Activated CD8-positive, alpha-beta memory T cell treated with anti-CD3 and anti-CD28 coated beads for 36 hours (primary cell): ENCODE data around the gene DTD2. TPM values are rescaled to one million over a fixed set of nuclear protein-coding genes. Genes with fewer than 3 reads are reported as not detected.

Source experiments
- CTCF ChIA-PET: fragments of 350-600 bp; sonication (Branson Sonifier 250); formaldehyde crosslinking; loops from one replicate; lab custom pipeline; 2021; ENCODE audit warnings: antibody characterized with exemption; lab: Charles Lee
- POLR2A ChIA-PET: fragments of 350-600 bp; sonication (Branson Sonifier 250); formaldehyde crosslinking; loops from one replicate; lab custom pipeline; 2021; ENCODE audit warnings: antibody characterized with exemption; lab: Charles Lee
- total RNA-seq, 2 experiments: library from RNA; stranded (reverse); gene quantifications; one replicate each; pipeline ENCODE4 v1.2.3, GENCODE V29; 2021

DTD2 gene
- total RNA-seq, 2 experiments from 2014 or later, result 31.3 to 35.2 TPM

GRCh38 chr14:31419179-31419966, 37.9 kb downstream of the DTD2 start:
- ChIA-PET CTCF (interaction anchor here (0.6 to 0.7 kb wide), 2 partner anchors 26 to 60 kb away, joined by 3 read pairs; no protein-coding TSS in a partner anchor), POLR2A (interaction anchor here (0.7 to 2.5 kb wide), 3 partner anchors 33 to 211 kb away, joined by 3 to 14 read pairs (median 3); partner anchors contain the start of gene HECTD1)

GRCh38 chr14:31418440-31418839, 38.9 kb downstream of the DTD2 start:
- ChIA-PET CTCF (interaction anchor here (0.6 kb wide), 1 partner anchor 116 kb away, joined by 5 read pairs; no protein-coding TSS in a partner anchor), POLR2A (no interaction called here)

GRCh38 chr14:31414190-31414833, 43.0 kb downstream of the DTD2 start:
- ChIA-PET POLR2A (no interaction called here), CTCF (interaction anchor here (0.5 to 0.9 kb wide), 2 partner anchors 43 to 124 kb away, joined by 3 to 5 read pairs; partner anchors contain the start of gene DTD2)

GRCh38 chr14:31411218-31411727, 46.0 kb downstream of the DTD2 start:
- CTCF ChIA-PET, result interaction anchor here (0.6 kb wide), 1 partner anchor 30 kb away, joined by 3 read pairs; no protein-coding TSS in a partner anchor
- POLR2A ChIA-PET, result no interaction called here

- ChIA-PET CTCF (interaction anchor here (0.6 kb wide), 1 partner anchor 128 kb away, joined by 3 read pairs; no protein-coding TSS in a partner anchor), POLR2A (no interaction called here)
Observed at GRCh38 chr14:31410048-31410650, 47.2 kb downstream of the DTD2 start.

GRCh38 chr14:31408421-31408820, 48.9 kb downstream of the DTD2 start:
- ChIA-PET CTCF (interaction anchor here (0.6 to 1.2 kb wide), 2 partner anchors 12 to 198 kb away, joined by 4 to 6 read pairs; partner anchors contain the start of gene HEATR5A), POLR2A (no interaction called here)

GRCh38 chr14:31405599-31406232, 51.6 kb downstream of the DTD2 start:
- ChIA-PET POLR2A (no interaction called here), CTCF (interaction anchor here (1.4 kb wide), 1 partner anchor 15 kb away, joined by 3 read pairs; the partner anchor contains the start of gene HEATR5A)

- ChIA-PET POLR2A (no interaction called here), CTCF (no interaction called here)
Observed at GRCh38 chr14:31405106-31405505, 52.2 kb downstream of the DTD2 start.

GRCh38 chr14:31403707-31404106, 53.6 kb downstream of the DTD2 start:
- ChIA-PET POLR2A (no interaction called here), CTCF (no interaction called here)

GRCh38 chr14:31402764-31403439, 54.4 kb downstream of the DTD2 start:
- CTCF ChIA-PET, result no interaction called here

GRCh38 chr14:31401369-31401932, 55.9 kb downstream of the DTD2 start:
- ChIA-PET CTCF (interaction anchor here (1.0 kb wide), 1 partner anchor 20 kb away, joined by 3 read pairs; no protein-coding TSS in a partner anchor), POLR2A (no interaction called here)

More at GRCh38 chr14:31402764-31403439, 54.4 kb downstream of the DTD2 start:
- POLR2A ChIA-PET, result no interaction called here

GRCh38 chr14:31400031-31400638, 57.2 kb downstream of the DTD2 start:
- ChIA-PET CTCF (interaction anchor here (0.6 kb wide), 1 partner anchor 23 kb away, joined by 5 read pairs; no protein-coding TSS in a partner anchor), POLR2A (interaction anchor here (1.2 kb wide), 1 partner anchor 21 kb away, joined by 6 read pairs; the partner anchor contains the start of gene HEATR5A)

Other genes starting within 250 kb of the DTD2 start
- gene HECTD1, start 249.7 kb downstream of the DTD2 start, total RNA-seq, result 100 to 1,000 TPM; 103 to 109 TPM
- gene HEATR5A, start 37.0 kb downstream of the DTD2 start, total RNA-seq, result 10 to 100 TPM; 17.1 to 18.2 TPM
- not detected for gene GPR33, start 30.5 kb upstream of the DTD2 start, total RNA-seq
- gene NUBPL, start 103.9 kb upstream of the DTD2 start, total RNA-seq, result 10 to 100 TPM; 10.2 to 12.5 TPM